HG02610 (cell line): ENCODE results near the gene SLC35C1.
"Not testable (repeated sequence)": the region's sequence is repeated elsewhere in the genome, so short reads cannot be mapped to it uniquely, and the experiment has no call there.

Experiments
- ATAC-seq: cut with Tn5 transposase; IDR thresholded peaks from one replicate; pipeline ENCODE4 v1.9.1; 2021; ENCODE audit warnings: mild to moderate bottlenecking, moderate library complexity; ENCODE audit not compliant: unreplicated experiment

Gene SLC35C1

DNA sequence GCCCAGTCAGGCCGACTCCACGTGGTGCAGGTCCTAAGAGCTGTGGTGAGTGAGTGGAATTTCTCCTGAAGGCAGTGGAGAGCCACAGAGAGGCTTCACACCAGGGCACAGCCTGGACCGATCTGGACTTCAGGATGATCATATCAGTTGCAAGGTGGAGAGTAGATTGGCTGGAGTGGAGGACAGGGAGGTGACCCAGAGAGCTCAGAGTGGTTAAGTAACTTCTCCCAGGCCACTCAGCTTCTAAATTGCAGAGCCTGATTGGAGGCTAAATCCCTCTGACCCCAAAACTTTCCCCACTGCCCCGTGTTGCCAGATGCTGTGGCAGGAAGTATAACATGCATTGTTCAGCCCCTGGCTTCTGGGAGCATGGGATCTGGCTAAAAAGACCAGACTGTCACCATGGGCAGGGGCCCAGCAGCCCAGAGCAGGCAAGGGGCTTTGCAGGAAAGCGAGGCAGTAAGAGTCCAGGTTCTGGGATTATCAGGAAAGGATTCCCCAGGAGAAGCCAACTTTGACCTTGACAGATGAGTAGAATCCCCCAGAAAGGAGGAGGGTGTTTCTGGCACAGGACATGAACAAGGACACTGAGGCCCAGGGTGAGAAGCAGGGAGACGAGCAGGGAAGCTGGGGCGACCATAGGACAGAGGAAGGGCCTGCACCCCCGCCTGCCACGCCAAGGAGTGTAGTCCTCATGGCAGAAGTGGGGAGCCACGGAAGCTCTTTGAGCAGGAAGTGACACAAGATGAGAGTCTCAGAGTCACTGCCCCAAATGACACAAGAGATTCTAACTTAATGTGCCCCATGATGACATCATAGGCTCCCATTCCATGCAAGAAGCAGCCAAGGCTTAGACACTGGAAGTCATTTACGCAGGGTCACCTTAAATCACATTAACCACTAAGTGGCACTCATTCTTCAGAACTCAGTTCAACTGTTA is 4.8 kb downstream of the SLC35C1 start:
- no peak for ATAC-seq

DNA sequence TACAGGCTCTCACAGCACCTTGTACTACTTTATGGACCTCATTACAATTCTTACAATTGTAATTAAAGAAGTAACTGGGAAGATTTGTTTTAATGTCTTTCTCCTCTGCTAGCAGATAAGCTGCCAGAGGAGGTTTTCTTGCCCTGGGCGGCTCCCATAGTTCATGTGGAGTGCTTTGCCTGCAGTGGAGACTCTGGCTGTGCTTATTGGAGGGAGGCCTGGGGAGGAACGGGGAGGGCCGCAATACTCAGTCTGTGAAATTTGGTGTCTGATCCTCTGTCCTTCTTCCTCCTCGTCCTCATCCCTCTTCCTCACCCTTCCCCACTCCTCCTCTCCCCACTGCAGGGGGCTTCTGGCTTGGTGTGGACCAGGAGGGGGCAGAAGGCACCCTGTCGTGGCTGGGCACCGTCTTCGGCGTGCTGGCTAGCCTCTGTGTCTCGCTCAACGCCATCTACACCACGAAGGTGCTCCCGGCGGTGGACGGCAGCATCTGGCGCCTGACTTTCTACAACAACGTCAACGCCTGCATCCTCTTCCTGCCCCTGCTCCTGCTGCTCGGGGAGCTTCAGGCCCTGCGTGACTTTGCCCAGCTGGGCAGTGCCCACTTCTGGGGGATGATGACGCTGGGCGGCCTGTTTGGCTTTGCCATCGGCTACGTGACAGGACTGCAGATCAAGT is 5.6 kb downstream of the SLC35C1 start:
- no peak for ATAC-seq

DNA sequence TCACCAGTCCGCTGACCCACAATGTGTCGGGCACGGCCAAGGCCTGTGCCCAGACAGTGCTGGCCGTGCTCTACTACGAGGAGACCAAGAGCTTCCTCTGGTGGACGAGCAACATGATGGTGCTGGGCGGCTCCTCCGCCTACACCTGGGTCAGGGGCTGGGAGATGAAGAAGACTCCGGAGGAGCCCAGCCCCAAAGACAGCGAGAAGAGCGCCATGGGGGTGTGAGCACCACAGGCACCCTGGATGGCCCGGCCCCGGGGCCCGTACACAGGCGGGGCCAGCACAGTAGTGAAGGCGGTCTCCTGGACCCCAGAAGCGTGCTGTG is 6.1 kb downstream of the SLC35C1 start:
- no peak for ATAC-seq

DNA sequence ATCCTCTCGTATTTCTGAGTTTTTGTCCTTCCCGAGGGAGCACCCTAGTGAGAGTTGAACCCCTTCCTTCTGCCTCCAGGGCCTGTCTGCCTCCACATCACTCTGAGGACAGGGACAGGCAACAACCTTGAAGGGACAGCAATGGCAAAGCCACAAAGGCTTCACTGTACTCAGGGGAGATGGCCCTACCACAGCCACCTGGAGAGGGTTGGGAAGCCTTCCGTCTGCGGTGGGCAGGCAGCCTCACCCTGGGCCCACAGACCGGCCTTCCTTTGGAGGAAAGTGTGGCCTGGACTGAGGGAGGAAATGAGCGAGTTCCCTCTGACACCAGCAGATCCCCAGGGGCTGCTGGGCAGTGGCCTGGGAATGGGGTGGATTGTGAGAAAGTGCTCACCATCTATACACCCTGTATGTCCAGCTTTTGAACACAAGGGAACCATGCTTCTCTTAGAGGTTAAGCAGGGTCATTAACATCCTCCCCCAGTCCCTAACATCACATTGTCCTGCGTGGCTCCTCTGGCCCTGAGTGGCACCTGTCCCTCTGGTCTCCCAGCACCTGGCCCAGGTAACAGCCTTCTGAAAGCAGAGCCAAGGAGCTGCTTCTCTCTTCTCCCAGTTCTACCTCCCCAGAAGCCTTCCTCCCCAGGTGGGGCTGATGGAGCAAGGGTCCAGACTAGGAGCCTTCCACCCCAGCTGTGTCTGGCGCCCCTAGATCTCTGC is 6.8 kb downstream of the SLC35C1 start:
- no peak for ATAC-seq

DNA sequence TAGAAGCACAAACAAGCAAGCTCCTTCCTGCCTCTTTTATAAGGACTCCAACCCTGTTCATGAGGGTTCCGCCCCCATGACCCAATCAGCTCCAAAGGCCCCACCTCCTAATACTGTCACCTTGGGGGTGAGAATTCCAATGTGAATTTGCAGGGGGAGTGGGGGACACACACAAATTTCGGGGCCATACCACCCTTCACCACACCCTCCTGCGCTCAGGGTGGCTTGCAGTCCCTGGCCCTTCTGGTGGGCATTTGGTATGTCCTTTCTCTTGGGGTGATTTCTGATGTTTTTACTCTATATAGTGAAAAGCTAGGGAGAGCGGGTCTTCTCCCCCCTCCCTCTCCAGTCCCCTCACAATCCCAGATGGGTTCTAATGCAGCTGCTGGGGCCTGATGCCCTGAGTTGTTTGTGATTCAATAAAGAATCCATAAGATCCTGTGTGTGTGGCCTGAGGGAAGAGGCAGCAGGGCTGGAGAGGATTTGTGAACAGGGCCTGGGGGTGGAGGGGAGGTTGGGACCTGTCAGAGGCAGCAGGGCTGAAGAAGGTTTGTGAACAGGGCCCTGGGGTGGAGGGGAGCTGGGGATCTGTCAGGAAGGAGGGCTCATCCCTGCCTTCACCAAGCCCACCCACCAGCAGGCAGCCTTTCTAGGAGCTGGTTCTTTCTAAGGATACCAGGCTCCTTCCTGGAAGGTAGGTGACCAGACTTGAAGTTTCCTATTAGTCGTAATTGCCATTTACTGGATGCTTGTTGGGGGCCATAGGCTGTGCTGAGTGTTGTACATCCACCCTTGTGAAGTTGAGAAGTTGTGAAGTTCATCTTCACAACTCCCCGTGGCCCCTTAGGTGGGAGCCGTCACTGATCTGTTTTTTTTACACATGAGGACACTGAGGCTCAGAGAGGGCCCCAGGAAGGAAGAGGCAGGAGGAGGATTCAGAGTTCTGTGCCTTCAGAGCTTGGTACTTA is 7.9 kb downstream of the SLC35C1 start:
- ATAC-seq: no peak

DNA sequence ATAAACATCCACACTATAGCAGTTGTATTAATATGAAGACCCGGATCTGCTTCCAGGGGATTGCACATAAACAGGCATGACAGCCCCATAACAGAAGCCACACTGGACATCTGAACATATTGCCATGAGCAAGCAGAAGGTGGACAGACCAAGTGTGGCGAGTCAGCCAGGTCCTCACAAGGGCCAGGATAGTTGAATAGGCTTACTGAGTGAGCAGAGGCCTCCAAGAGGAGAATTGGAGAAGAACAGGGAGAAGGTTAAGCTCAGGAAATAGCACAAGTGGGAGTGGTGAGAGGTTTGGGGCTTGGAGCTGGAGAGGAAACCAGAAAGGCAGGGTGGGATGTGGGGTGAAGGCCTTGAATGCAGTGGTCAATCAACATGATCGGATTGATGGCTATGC is 10.8 kb downstream of the SLC35C1 start:
- ATAC-seq: no peak

DNA sequence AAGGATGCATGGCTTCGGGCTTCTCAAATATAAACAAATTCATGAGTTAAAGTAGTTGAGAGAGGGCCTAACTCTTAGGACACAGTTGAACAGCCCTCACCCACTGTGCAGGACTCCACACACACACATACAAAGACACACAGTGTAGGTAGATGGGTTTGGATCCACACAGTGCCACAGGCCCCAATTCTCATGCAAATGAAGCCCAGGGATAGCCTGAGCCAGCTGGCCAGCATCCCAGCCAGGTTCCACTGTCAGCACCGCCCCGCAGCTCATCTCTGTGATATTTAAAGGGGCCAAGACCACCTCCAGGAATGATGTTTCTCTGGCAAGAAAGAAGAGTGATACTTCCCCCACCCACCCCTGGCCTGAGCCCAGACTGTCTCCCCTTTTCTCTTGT is 11.7 kb downstream of the SLC35C1 start:
- ATAC-seq: no peak

DNA sequence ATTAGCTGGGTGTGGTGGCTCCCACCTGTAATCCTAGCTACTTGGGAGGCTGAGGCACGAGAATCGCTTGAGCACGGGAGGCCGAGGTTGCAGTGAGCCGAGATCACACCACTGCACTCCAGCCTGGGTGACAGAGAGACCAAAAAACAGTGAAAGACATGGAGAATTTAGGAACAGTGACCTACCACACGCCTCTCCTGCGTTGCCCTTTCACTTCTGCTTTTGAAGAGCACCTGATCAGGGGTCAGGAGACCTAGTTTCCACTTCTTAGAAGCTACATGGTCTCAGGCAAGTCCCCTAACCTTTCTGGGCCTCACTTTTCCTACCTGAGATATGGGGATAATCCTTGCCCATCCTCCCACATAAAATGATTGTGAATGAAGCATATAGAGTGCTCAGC is 12.2 kb downstream of the SLC35C1 start:
- peak; percentile 49 for ATAC-seq

DNA sequence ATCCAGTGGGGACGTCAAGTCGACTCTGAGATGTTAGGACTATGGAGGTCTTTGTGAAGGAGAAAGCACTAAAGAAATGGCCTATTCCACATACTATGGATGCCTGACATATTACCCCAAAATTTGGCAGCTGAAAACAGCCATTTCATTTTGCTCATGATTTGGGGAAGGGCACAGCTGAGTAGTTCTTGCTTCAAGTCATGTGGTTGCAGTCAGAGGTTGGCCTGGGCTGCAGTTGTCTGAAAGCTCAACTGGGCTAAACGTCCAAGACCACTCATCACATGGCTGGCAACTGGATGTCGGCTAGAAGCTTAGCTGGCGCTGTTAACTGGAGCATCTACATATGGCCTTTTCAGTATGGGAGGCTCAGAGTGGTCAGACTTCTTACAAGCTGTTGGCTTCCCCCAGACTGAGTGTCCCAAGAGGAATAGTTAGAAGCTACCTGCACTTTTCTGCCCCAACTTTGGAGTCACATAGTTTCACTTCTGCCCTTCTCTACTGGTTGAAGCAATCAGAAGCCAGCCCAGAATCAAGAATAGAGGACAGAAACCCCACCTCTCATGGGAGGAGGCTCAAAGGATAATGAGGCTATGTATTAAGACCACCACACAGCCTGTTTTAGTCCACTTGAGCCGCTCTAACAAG is 14.1 kb downstream of the SLC35C1 start:
- no peak for ATAC-seq

DNA sequence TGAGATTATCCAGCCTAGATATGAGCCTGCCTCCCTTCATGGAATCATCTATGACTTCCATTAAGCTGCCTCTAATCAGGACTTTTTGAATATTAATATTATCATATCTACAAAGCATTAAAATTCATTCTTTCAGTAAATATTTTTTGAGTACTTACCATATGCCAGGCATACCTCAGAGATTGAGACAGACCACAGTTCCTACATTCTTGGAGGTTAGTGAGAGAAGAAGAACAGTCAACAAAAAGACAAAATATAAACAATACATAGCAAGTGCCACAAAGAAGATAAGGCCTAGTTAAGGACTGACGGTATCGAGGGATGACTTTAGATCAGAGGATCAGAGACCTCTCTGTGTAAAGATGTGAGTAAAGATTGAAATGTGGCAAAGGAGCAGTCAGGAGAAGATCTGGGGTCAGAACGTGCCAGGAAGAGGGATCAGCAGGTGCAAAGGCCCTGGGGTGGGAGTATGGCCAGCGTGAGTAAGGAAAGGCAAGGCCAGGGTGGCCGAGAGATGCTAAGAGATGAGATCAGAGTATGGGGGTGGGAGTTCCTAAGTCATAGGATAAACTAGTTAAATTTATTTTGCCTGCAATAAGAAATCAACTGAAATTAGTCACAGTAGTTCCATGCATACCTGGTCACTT is 15.4 kb downstream of the SLC35C1 start:
- ATAC-seq: no peak

DNA sequence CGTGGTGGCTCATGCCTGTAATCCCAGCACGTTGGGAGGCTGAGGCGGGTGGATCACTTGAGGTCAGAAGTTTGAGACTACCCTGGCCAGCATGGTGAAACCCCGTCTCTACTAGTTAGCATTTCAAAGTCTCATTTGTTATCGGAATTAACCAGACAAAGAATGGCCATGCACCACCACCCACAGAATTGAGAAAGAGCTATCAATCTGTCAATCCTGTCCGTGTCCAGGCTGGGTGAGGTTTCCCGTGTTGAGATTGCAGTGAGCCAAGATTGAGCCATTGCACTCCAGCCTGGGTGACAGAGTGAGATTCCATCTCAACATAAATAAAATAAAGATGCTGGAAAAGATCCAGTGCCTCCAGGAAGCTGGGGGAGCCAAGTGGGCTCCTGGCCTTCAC is 21.5 kb downstream of the SLC35C1 start:
- ATAC-seq: not testable (repeated sequence)

DNA sequence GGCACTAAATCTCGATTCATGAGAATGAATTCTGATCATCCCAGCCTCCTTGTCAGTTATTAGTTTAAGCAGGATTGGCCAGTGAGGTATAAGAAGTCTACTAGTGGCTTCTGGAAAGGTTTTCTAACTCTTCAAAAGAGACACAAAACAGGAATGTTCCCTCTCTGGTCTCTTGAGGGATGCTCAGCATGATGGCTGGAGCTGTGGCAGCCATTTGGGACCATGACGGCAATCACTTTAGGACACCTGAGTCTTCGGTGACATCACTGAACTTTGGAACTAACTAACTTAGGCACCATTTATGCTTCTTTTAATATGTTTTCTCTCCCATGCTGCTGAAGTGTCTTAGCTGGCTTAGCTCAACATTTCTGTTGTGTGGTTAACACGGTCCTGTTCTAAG is 22.2 kb downstream of the SLC35C1 start:
- ATAC-seq: no peak

DNA sequence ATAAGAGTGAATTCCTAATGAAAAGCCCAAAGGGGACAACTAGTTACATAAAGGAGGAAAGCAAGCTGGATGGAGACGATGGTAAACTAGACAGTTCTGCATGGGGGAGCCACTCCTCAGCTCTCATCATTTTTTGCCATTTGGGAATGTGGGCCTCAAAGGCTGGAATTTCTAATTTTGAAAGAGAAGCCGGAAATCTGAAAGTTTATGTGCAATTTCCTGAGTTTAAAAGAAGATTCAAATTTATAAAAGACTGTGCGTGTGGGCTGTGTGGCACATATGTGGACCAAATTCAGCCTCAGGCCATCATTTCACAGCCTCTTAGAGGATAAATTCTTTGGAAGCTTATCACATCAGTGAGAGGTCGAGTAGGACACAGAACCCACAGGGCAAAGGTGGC is 24.0 kb downstream of the SLC35C1 start:
- ATAC-seq: no peak

DNA sequence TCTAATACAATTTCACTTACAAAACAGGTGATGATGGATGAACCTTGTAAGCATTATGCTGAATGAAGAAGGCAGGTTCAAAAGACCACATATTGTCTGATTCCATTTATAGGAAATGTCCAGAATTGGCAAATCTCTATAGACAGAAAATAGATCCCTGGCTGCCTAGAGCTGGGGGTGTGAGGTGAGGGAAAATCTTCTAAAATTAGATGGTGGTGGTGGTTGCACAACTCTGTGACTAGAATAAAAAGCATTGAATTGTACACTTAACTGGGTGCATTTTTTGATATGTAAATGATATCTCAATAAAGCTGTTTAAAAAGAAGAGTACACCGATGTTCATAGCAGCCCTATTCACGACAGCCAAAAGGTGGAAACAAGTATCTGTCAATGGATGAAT is 25.6 kb downstream of the SLC35C1 start:
- ATAC-seq: no peak

DNA sequence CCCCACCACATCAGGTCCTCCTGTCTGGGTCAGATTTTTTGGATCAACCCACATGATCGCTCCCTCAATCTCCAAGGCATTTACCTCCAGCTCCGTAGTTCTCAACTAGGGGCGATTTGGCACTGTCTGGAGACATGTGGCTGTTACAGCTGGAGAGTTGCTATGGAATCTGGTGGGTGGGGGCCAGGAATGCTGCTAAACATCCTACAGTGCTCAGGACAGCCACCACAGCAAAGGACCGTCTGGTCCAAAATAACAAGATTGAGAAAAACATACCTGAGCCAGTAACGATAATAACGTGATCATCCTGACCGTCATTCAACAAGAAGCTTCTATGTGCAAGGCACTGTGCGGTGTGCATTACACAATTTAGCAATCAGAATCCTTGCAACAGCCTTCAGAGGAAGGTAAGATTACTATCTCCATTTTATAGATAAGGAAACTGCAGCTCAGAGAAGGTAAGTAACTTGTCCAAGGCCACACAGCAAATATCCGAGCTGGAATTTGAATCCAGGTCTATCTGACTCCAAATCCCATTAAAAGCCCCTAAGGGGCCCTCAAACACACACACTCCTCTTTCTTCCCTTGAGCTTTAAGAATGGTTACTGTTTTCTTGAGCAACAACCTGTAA is 28.0 kb downstream of the SLC35C1 start:
- ATAC-seq: no peak

DNA sequence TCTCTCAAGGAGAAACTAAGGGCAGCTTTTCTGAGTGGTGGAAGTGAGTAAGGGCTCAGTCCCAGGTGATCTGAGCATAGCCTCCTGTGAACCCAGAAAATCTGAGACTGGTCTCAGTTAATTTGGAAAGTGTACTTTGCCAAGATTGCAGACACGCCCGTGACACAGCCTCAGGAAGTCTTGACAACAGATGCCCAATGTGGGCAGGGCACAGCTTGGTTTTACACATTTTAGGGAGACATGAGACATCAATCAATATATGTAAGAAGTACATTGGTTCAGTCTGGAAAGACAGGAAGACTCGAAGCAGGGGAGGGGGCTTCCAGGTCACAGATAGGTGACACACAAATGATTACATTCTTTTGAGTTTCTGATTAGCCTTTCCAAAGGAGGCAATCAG is 28.8 kb downstream of the SLC35C1 start:
- ATAC-seq: no peak

DNA sequence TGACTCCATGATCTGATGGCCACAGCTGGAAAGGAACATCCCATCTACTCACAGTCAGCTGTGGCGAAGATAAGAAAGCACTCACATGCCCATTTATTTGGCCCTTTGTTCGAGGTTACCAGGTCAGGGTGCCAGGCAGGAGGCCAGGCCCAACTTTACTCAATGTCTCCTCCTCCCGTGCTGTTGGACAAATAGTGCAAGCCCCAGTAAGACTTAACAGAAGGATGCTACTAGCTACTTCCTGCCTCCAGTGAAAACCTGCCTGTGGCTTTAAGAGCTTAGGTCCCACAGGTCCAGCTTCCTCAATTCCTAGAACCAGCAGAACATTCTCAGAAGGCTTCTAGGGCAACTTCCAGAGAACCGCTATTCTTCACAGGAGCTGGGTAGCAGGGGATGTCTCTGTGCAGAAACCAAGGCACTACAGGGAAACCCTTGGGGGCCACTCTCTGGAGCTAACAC is 29.4 kb downstream of the SLC35C1 start:
- ATAC-seq: no peak

DNA sequence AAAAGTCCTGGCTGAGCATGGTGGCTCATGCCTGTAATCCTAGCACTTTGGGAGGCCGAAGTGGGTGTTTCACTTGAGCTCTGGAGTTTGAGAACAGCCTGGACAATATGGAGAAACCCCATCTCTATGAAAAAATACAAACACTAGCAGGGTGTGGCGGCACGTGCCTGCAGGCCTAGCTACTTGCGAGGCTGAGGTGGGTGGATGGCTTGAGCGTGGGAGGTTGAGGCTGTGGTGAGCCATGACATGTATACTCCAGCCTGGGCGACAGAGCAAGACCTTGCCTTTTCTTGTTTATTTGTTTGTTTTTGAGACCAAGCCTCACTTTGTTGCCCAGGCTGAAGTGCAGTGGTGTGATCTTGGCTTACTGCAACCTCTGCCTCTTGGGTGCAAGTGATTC is 34.3 kb downstream of the SLC35C1 start:
- no peak for ATAC-seq

DNA sequence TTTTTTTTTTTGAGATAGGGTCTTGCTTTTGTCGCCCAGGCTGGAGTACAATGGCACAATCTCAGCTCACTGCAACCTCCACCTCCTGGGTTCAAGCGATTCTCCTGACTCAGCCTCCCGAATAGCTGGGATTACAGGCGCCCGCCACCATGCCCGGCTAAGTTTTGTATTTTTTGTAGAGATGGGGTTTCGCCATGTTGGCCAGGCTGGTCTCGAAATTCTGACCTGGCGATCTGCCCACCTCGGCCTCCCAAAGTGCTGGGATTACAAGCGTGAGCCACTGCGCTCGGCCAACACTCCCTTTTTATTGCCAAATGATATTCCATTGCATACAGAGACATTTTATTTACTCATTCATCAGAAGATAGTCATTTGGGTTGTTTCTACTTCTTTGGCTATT is 35.3 kb downstream of the SLC35C1 start:
- not testable (repeated sequence) for ATAC-seq
